GM12878 (cell line): Measurements from ENCODE around the gene CNTNAP2. TPM values are rescaled to one million over a fixed set of nuclear protein-coding genes. Genes with fewer than 3 reads are reported as not detected.

ENCODE experiments used
- ATAC-seq: fragments of 200-7000 bp; cut with Tn5 transposase; 3 replicates; pipeline ENCODE4 v1.9.1; 2020; ENCODE audit warnings: mild to moderate bottlenecking, moderate library complexity
- BruUV-seq: library from RNA; stranded (reverse); fragments of 400-500 nt; replicated peaks from 2 replicates; lab custom pipeline; 2021; lab: Mats Ljungman, UMichigan
- CTCF ChIA-PET: fragments of 300-600 bp; sonication (Branson Sonifier 250); formaldehyde crosslinking; extraction: SDS; loops from one replicate; lab custom pipeline; 2021; ENCODE audit warnings: inconsistent platforms; lab: Yijun Ruan, JAX
- POLR2A ChIA-PET: fragments of 350-600 bp; formaldehyde crosslinking; extraction: SDS; loops from one replicate; lab custom pipeline; 2021; ENCODE audit warnings: inconsistent platforms; lab: Charles Lee
- RAD21 ChIA-PET: fragments of 300-600 bp; sonication (Branson Sonifier 250); formaldehyde crosslinking; loops from one replicate; lab custom pipeline; 2023; ENCODE audit warnings: antibody characterized with exemption; ENCODE audit not compliant: unreplicated experiment; lab: Charles Lee
- SMC1A ChIA-PET: fragments of 300-600 bp; sonication (Branson Sonifier 250); formaldehyde crosslinking; loops from one replicate; lab custom pipeline; 2023; ENCODE audit not compliant: unreplicated experiment, uncharacterized antibody; lab: Charles Lee
- DNase-seq: peaks from one replicate; pipeline ENCODE4 v3.0.0-alpha.2; 2011; ENCODE audit warnings: low read depth, low spot score
- FAIRE-seq: peaks from 3 replicates; lab custom pipeline; 2011; peaks lifted over from hg19 to GRCh38; lab: Jason Lieb, UNC
- H2AFZ ChIP-seq: 2 replicates; pipeline ENCODE4 v1.6.0; 2011; ENCODE audit warnings: low read depth, low read length, control low read depth; ENCODE audit not compliant: control insufficient read depth
- H3K27ac ChIP-seq: 2 replicates; pipeline ENCODE4 v1.5.1; 2011; ENCODE audit warnings: control low read depth; ENCODE audit not compliant: control insufficient read depth, insufficient read depth
- H3K27me3 ChIP-seq, 2 experiments: replicated peaks in 1 of 2; 2 replicates each; pipeline versions ENCODE4 v1.6.0 to v1.6.1; 2011; ENCODE audit warnings: low read length in 1 of 2; ENCODE audit not compliant: control insufficient read depth in 2 of 2, insufficient read depth in 2 of 2
- H3K36me3 ChIP-seq, 2 experiments: 2 replicates each; pipeline ENCODE4 v1.5.1; 2011; ENCODE audit warnings: low read length in 1 of 2; ENCODE audit not compliant: control insufficient read depth in 2 of 2, insufficient read depth in 2 of 2
- H3K4me1 ChIP-seq: 2 replicates; pipeline ENCODE4 v1.6.1; 2011; ENCODE audit warnings: mild to moderate bottlenecking, low read length, moderate library complexity, mixed read lengths; ENCODE audit not compliant: control insufficient read depth, insufficient read depth
- H3K4me2 ChIP-seq: 2 replicates; pipeline ENCODE4 v1.6.0; 2011; ENCODE audit warnings: control low read depth; ENCODE audit not compliant: control insufficient read depth, insufficient read depth
- H3K4me3 ChIP-seq: fragments of 200-600 bp; sonication (generic); 2 replicates; pipeline ENCODE4 v1.5.1; 2016
- H3K79me2 ChIP-seq: 2 replicates; pipeline ENCODE4 v1.6.0; 2011; ENCODE audit warnings: low read length; ENCODE audit not compliant: control insufficient read depth, insufficient read depth
- H3K9ac ChIP-seq: 2 replicates; pipeline ENCODE4 v1.8.0; 2011; ENCODE audit warnings: low read length, control low read depth, mixed read lengths; ENCODE audit not compliant: control insufficient read depth, insufficient read depth
- H3K9me3 ChIP-seq: replicated peaks from 3 replicates; pipeline ENCODE4 v1.5.1; 2011; ENCODE audit warnings: mild to moderate bottlenecking, low read length; ENCODE audit not compliant: control insufficient read depth, insufficient read depth
- H4K20me1 ChIP-seq: 2 replicates; pipeline ENCODE4 v1.6.0; 2011; ENCODE audit not compliant: control insufficient read depth, insufficient read depth
- BHLHE40 ChIP-seq, 2 experiments: fragments of 450-650 bp in 1 of 2; IDR thresholded peaks; 2 replicates each; pipeline ENCODE4 v1.6.1; 2011 to 2017; ENCODE audit warnings: low read depth in 2 of 2, borderline replicate concordance in 1 of 2, improper control_type of control experiment in 1 of 2, low read length in 1 of 2, mild to moderate bottlenecking in 1 of 2
- CEBPB ChIP-seq, 2 experiments: fragments of 150-350 bp in 1 of 2; IDR thresholded peaks; 2 replicates each; pipeline ENCODE4 v1.6.1; 2012 to 2014; ENCODE audit warnings: low read depth in 2 of 2, low read length in 2 of 2, borderline replicate concordance in 1 of 2, inconsistent platforms in 1 of 2
- CTCF ChIP-seq, 3 experiments: IDR thresholded peaks in 2 of 3; conservative IDR thresholded peaks in 1 of 3; 2 replicates each; pipeline ENCODE4 v1.5.1; 2011; ENCODE audit warnings: low read depth in 3 of 3, low read length in 3 of 3, mild to moderate bottlenecking in 3 of 3, control low read depth in 2 of 3, moderate library complexity in 2 of 3, inconsistent platforms in 1 of 3, mixed read lengths in 1 of 3; ENCODE audit not compliant: control insufficient read depth in 2 of 3, insufficient read depth in 1 of 3; ENCODE audit errors: extremely low read depth in 1 of 3
- HSF1 ChIP-seq: fragments of 150-350 bp; IDR thresholded peaks from 2 replicates; pipeline ENCODE4 v1.6.1; 2014; ENCODE audit warnings: mild to moderate bottlenecking, low read depth, low read length
- IRF4 ChIP-seq: IDR thresholded peaks from 2 replicates; pipeline ENCODE4 v1.6.1; 2011; ENCODE audit warnings: low read depth, low read length
- NBN ChIP-seq: fragments of 450-650 bp; IDR thresholded peaks from 2 replicates; pipeline ENCODE4 v1.6.1; 2016
- NR2C2 ChIP-seq: IDR thresholded peaks from 2 replicates; pipeline ENCODE4 v1.6.1; 2011; ENCODE audit warnings: borderline replicate concordance, low read depth; ENCODE audit not compliant: control insufficient read depth, insufficient read length
- PKNOX1 ChIP-seq: fragments of 450-650 bp; IDR thresholded peaks from 2 replicates; pipeline ENCODE4 v1.6.1; 2016; ENCODE audit warnings: mild to moderate bottlenecking
- SMAD5 ChIP-seq: IDR thresholded peaks from 2 replicates; pipeline ENCODE4 v1.6.1; 2016; ENCODE audit warnings: antibody characterized with exemption, low read depth
- TAF1 ChIP-seq: IDR thresholded peaks from 2 replicates; pipeline ENCODE4 v1.6.1; 2011; ENCODE audit warnings: mild to moderate bottlenecking, low read depth, low read length, borderline replicate concordance
- TARDBP ChIP-seq: IDR thresholded peaks from 2 replicates; pipeline ENCODE4 v1.6.1; 2016; ENCODE audit warnings: borderline replicate concordance
- TBL1XR1 ChIP-seq: IDR thresholded peaks from 2 replicates; pipeline ENCODE4 v1.6.1; 2012; ENCODE audit warnings: low read depth, low read length, improper control_type of control experiment
- TCF12 ChIP-seq: IDR thresholded peaks from 2 replicates; pipeline ENCODE4 v1.6.1; 2011; ENCODE audit warnings: low read depth, mild to moderate bottlenecking, low read length
- ZBED1 ChIP-seq: IDR thresholded peaks from 2 replicates; pipeline ENCODE4 v1.6.1; 2016; ENCODE audit warnings: borderline replicate concordance
- ZNF592 ChIP-seq: fragments of 450-650 bp; IDR thresholded peaks from 2 replicates; pipeline ENCODE4 v1.6.1; 2017; ENCODE audit warnings: mild to moderate bottlenecking, moderate library complexity
- in situ Hi-C: fragments of 300-500 bp; cut with MboI; formaldehyde crosslinking; loops from 9 replicates; pipeline ENCODE4 v1.14.3; 2018; ENCODE audit warnings: mixed read lengths
- intact Hi-C: fragments of 100-400 bp; cut with micrococcal nuclease; formaldehyde crosslinking; loops from one replicate; pipeline ENCODE4 v1.14.2; 2022; ENCODE audit not compliant: unreplicated experiment
- polyA plus RNA-seq, 11 experiments: library from polyadenylated mRNA; depleted of rRNA in 4 of 11; unstranded in 6 of 11; stranded (reverse) in 5 of 11; fragments of >200 nt; fragmentation: Nextera tagmentation in 4 of 11; fragmentation: Illumina TruSeq in 1 of 11; extraction: Ambion mirVana in 4 of 11; extraction: Trizol in 1 of 11; gene quantifications; 1 replicate in 1 of 11; 2 replicates in 10 of 11; pipeline versions ENCODE4 v1.2.1 to v1.2.3, GENCODE V29; 2011 to 2016; ENCODE audit warnings: inconsistent platforms in 2 of 11, missing spikeins in 2 of 11, low read depth in 1 of 11
- total RNA-seq, 4 experiments: library from RNA; depleted of rRNA in 3 of 4; stranded (reverse); fragments of >200 nt in 3 of 4; fragmentation: Illumina TruSeq in 1 of 4; extraction: Trizol in 1 of 4; gene quantifications; 2 replicates each; pipeline versions ENCODE4 v1.2.1 to v1.2.3, GENCODE V29; 2013 to 2021

Gene CNTNAP2
- total and polyA plus RNA-seq, 10 of the 15 experiments (the other 5 are each of a cell fraction or from before 2014, with no cell fraction given): 0.03 to 0.08 (median 0.03) TPM; not detected in 7

GRCh38 chr7:147406521-147407135, 1290.0 kb downstream of the CNTNAP2 start (continued):
- no peak for TF ChIP-seq HSF1
- TF ChIP-seq TBL1XR1: no peak
- TF ChIP-seq CTCF (IDR thresholded peaks at IDR 0.05 in 2 of 3, conservative IDR thresholded peaks at IDR 0.05 in 1 of 3; ENCODE audit: control insufficient read depth in 2 of 3, extremely low read depth in 1 of 3, insufficient read depth in 1 of 3, low read depth in 3 of 3, low read length in 3 of 3): no peak

- Histone ChIP-seq H3K79me2 (no peaks in the 10 kb centered on the region), H3K27ac (no peak overlapping the region), H3K9me3 (no peaks in the 10 kb centered on the region), H2AFZ (no peak overlapping the region), H3K36me3 (no peaks in the 10 kb centered on the region), H3K4me3 (no peak overlapping the region), H4K20me1 (no peaks in the 10 kb centered on the region), H3K27me3 (no peaks in the 10 kb centered on the region), H3K4me2 (no peak overlapping the region), H3K9ac (no peak overlapping the region), H3K4me1 (no peaks in the 10 kb centered on the region)
- RAD21 ChIA-PET: no interaction called here
- ATAC-seq: no peak
- intact Hi-C loops: no loop called here
- in situ Hi-C loops: no loop called here
- no peak for DNase-seq
- CTCF ChIA-PET: no interaction called here
- no peak for FAIRE-seq
- SMC1A ChIA-PET: no interaction called here
- BruUV-seq: no TSS peak
- POLR2A ChIA-PET: no interaction called here
- TF ChIP-seq NR2C2 (no peak), SMAD5 (no peak), TCF12 (no peak), ZBED1 (no peak), TAF1 (no peak), BHLHE40 (IDR thresholded peaks at IDR 0.05; ENCODE audit: borderline replicate concordance in 1 of 2, low read depth in 2 of 2, low read length in 1 of 2) (no peak), ZNF592 (no peak), NBN (no peak), PKNOX1 (no peak), IRF4 (no peak), TARDBP (no peak), CEBPB (IDR thresholded peaks at IDR 0.05; ENCODE audit: borderline replicate concordance in 1 of 2, low read depth in 2 of 2, low read length in 2 of 2) (no peak)
Measured at GRCh38 chr7:147411096-147411495, 1294.5 kb downstream of the CNTNAP2 start.
